H1 (cell line): ENCODE data around the gene SAA2. TPM values are rescaled to one million over a fixed set of nuclear protein-coding genes. Genes with fewer than 3 reads are reported as not detected.

ENCODE experiments used
- CTCF ChIA-PET: fragments of 300-600 bp; sonication (Branson Sonifier 250); formaldehyde crosslinking; loops from one replicate; lab custom pipeline; 2021; ENCODE audit not compliant: partially characterized antibody; lab: Charles Lee
- POLR2A ChIA-PET: fragments of 300-600 bp; sonication (Branson Sonifier 250); formaldehyde crosslinking; loops from one replicate; lab custom pipeline; 2021; ENCODE audit warnings: inconsistent platforms; ENCODE audit not compliant: partially characterized antibody; lab: Charles Lee
- DNase-seq, 2 experiments: peaks; one replicate each; pipeline versions ENCODE4 v3.0.0 to v3.0.0-alpha.2; 2010 to 2022; ENCODE audit warnings: low spot score in 2 of 2, low read depth in 1 of 2, mixed read lengths in 1 of 2
- FAIRE-seq: peaks from 2 replicates; lab custom pipeline; 2011; peaks lifted over from hg19 to GRCh38; lab: Jason Lieb, UNC
- H2AFZ ChIP-seq: 2 replicates; pipeline ENCODE4 v1.8.1; 2012; ENCODE audit warnings: low read length, inconsistent platforms
- H2AK5ac ChIP-seq: 2 replicates; pipeline ENCODE4 v1.6.1; 2013; ENCODE audit warnings: low read depth, low read length
- H2BK120ac ChIP-seq: replicated peaks from 2 replicates; pipeline ENCODE3; 2013; ENCODE audit warnings: low read depth, low read length, inconsistent platforms
- H2BK12ac ChIP-seq: 2 replicates; pipeline ENCODE4 v1.6.1; 2013; ENCODE audit warnings: low read depth, low read length
- H2BK15ac ChIP-seq: 2 replicates; pipeline ENCODE4 v1.6.1; 2013; ENCODE audit warnings: low read length
- H2BK20ac ChIP-seq: 2 replicates; pipeline ENCODE4 v1.6.1; 2013; ENCODE audit warnings: low read length
- H2BK5ac ChIP-seq: 2 replicates; pipeline ENCODE4 v1.6.1; 2013; ENCODE audit warnings: low read depth, low read length
- H3K14ac ChIP-seq: 2 replicates; pipeline ENCODE4 v1.6.1; 2013; ENCODE audit warnings: inconsistent platforms; ENCODE audit not compliant: insufficient read length
- H3K18ac ChIP-seq: 2 replicates; pipeline ENCODE4 v1.6.1; 2013; ENCODE audit warnings: low read length; ENCODE audit errors: extremely low read depth
- H3K23ac ChIP-seq: 2 replicates; pipeline ENCODE4 v1.6.1; 2013; ENCODE audit warnings: inconsistent platforms; ENCODE audit not compliant: insufficient read length
- H3K23me2 ChIP-seq: 2 replicates; pipeline ENCODE4 v1.6.1; 2013; ENCODE audit warnings: low read depth, low read length
- H3K27ac ChIP-seq: 2 replicates; pipeline ENCODE4 v1.6.1; 2011; ENCODE audit warnings: low read depth, low read length, inconsistent platforms
- H3K27me3 ChIP-seq, 4 experiments: replicated peaks in 1 of 4; 1 replicate in 1 of 4; 2 replicates in 3 of 4; pipeline versions ENCODE4 v1.6.1 to v1.8.1; 2011 to 2013; ENCODE audit warnings: low read length in 3 of 4, mild to moderate bottlenecking in 3 of 4, inconsistent platforms in 2 of 4, mixed read lengths in 2 of 4, moderate library complexity in 1 of 4; ENCODE audit not compliant: control insufficient read depth in 3 of 4, insufficient read depth in 3 of 4; ENCODE audit errors: extremely low read depth in 1 of 4
- H3K36me3 ChIP-seq, 4 experiments: 2 replicates each; pipeline versions ENCODE4 v1.6.1 to v1.8.1; 2011 to 2013; ENCODE audit warnings: mild to moderate bottlenecking in 4 of 4, low read length in 3 of 4, moderate library complexity in 2 of 4, control low read depth in 1 of 4, inconsistent platforms in 1 of 4; ENCODE audit not compliant: insufficient read depth in 4 of 4, control insufficient read depth in 2 of 4
- H3K4ac ChIP-seq: replicated peaks from 2 replicates; pipeline ENCODE3; 2013; ENCODE audit warnings: low read length, low read depth, mixed read lengths, inconsistent platforms; ENCODE audit not compliant: insufficient read length
- H3K4me1 ChIP-seq, 4 experiments: replicated peaks in 1 of 4; 1 replicate in 1 of 4; 2 replicates in 3 of 4; pipeline versions ENCODE4 v1.6.1 to v1.8.1; 2011 to 2013; ENCODE audit warnings: low read length in 3 of 4, inconsistent platforms in 2 of 4, mixed read lengths in 1 of 4; ENCODE audit not compliant: insufficient read depth in 4 of 4, control insufficient read depth in 3 of 4
- H3K4me2 ChIP-seq, 2 experiments: 2 replicates each; pipeline versions ENCODE4 v1.6.1 to v1.8.1; 2011 to 2013; ENCODE audit warnings: low read depth in 2 of 2, low read length in 2 of 2, control low read depth in 1 of 2, inconsistent platforms in 1 of 2, mild to moderate bottlenecking in 1 of 2; ENCODE audit not compliant: insufficient read depth in 1 of 2
- H3K4me3 ChIP-seq, 4 experiments: fragments of 200-600, 300-600 bp in 1 of 4; sonication (generic), shearing (Covaris generic), sonication (Bioruptor Twin) in 1 of 4; 2 replicates each; pipeline versions ENCODE4 v1.5.1 to v1.8.1; 2011 to 2016; ENCODE audit warnings: low read length in 4 of 4, low read depth in 3 of 4, control low read depth in 2 of 4, inconsistent platforms in 2 of 4, mild to moderate bottlenecking in 2 of 4, mixed read lengths in 1 of 4, moderate library complexity in 1 of 4; ENCODE audit not compliant: insufficient read depth in 2 of 4; ENCODE audit errors: extremely low read depth in 1 of 4
- H3K56ac ChIP-seq: replicated peaks from 2 replicates; pipeline ENCODE3; 2013; ENCODE audit warnings: low read depth, mild to moderate bottlenecking, mixed read lengths, low read length, inconsistent platforms; ENCODE audit not compliant: insufficient read length
- H3K79me1 ChIP-seq: 2 replicates; pipeline ENCODE4 v1.6.1; 2013; ENCODE audit warnings: low read depth, low read length, control low read depth
- H3K79me2 ChIP-seq, 2 experiments: 2 replicates each; pipeline versions ENCODE4 v1.6.1 to v1.8.1; 2012 to 2013; ENCODE audit warnings: low read length in 2 of 2, mild to moderate bottlenecking in 2 of 2, inconsistent platforms in 1 of 2; ENCODE audit not compliant: insufficient read depth in 2 of 2, control insufficient read depth in 1 of 2
- H3K9ac ChIP-seq, 4 experiments: replicated peaks in 1 of 4; 1 replicate in 1 of 4; 2 replicates in 3 of 4; pipeline versions ENCODE4 v1.6.1 to v1.8.1; 2011 to 2013; ENCODE audit warnings: low read depth in 3 of 4, low read length in 3 of 4, control low read depth in 2 of 4, mild to moderate bottlenecking in 2 of 4, moderate library complexity in 2 of 4, inconsistent platforms in 1 of 4; ENCODE audit errors: extremely low read depth in 1 of 4
- H3K9me3 ChIP-seq, 2 experiments: 2 replicates each; pipeline versions ENCODE4 v1.6.1 to v1.8.1; 2012 to 2013; ENCODE audit warnings: mild to moderate bottlenecking in 2 of 2, moderate library complexity in 2 of 2, control low read depth in 1 of 2, inconsistent platforms in 1 of 2, low read depth in 1 of 2, low read length in 1 of 2, mixed read lengths in 1 of 2; ENCODE audit not compliant: insufficient read depth in 2 of 2
- H4K20me1 ChIP-seq, 2 experiments: replicated peaks in 1 of 2; 2 replicates each; pipeline versions ENCODE3 to v1.8.1; 2011 to 2013; ENCODE audit warnings: inconsistent platforms in 2 of 2, low read length in 2 of 2, mild to moderate bottlenecking in 1 of 2; ENCODE audit not compliant: insufficient read depth in 2 of 2, control insufficient read depth in 1 of 2
- H4K5ac ChIP-seq: 2 replicates; pipeline ENCODE4 v1.6.1; 2013; ENCODE audit warnings: low read length, low read depth, mixed read lengths, inconsistent platforms; ENCODE audit not compliant: insufficient read length
- H4K8ac ChIP-seq: 2 replicates; pipeline ENCODE4 v1.8.0; 2013; ENCODE audit warnings: mild to moderate bottlenecking, moderate library complexity, low read length, inconsistent platforms; ENCODE audit not compliant: insufficient read depth; ENCODE audit errors: extremely low read depth
- H4K91ac ChIP-seq: replicated peaks from 2 replicates; pipeline ENCODE3; 2013; ENCODE audit warnings: low read length, mixed read lengths, inconsistent platforms; ENCODE audit not compliant: insufficient read length
- CHD1 ChIP-seq: IDR thresholded peaks from 2 replicates; pipeline ENCODE4 v1.6.1; 2012; ENCODE audit warnings: low read depth, low read length, improper control_type of control experiment
- JUN ChIP-seq: IDR thresholded peaks from 2 replicates; pipeline ENCODE4 v1.6.1; 2011; ENCODE audit warnings: low read depth, mild to moderate bottlenecking, improper control_type of control experiment, low read length
- JUND ChIP-seq: IDR thresholded peaks from 2 replicates; pipeline ENCODE4 v1.6.1; 2011; ENCODE audit warnings: mild to moderate bottlenecking, improper control_type of control experiment, low read length
- MAFK ChIP-seq: IDR thresholded peaks from 2 replicates; pipeline ENCODE4 v1.6.1; 2012; ENCODE audit warnings: low read depth, mild to moderate bottlenecking, improper control_type of control experiment, low read length
- MAX ChIP-seq: IDR thresholded peaks from 2 replicates; pipeline ENCODE4 v1.6.1; 2012; ENCODE audit warnings: inconsistent platforms
- NANOG ChIP-seq: IDR thresholded peaks from 2 replicates; pipeline ENCODE4 v1.6.1; 2011; ENCODE audit warnings: low read length, low read depth, mild to moderate bottlenecking, inconsistent platforms; ENCODE audit not compliant: insufficient read depth, poor library complexity, severe bottlenecking
- RBBP5 ChIP-seq: IDR thresholded peaks from 2 replicates; pipeline ENCODE4 v1.7.1; 2012; ENCODE audit warnings: low read depth, mild to moderate bottlenecking, inconsistent platforms, low read length, moderate library complexity, borderline replicate concordance
- SAP30 ChIP-seq: fragments of 300-600 bp; sonication (generic); IDR thresholded peaks from 2 replicates; pipeline ENCODE4 v1.7.1; 2012; ENCODE audit warnings: low read length, moderate library complexity, mild to moderate bottlenecking, inconsistent platforms; ENCODE audit not compliant: insufficient read depth, insufficient replicate concordance
- SIRT6 ChIP-seq: IDR thresholded peaks from one replicate; pipeline ENCODE4 v1.7.1; 2012; ENCODE audit warnings: low read length, inconsistent platforms
- SUZ12 ChIP-seq: fragments of 200-600 bp; sonication (generic); IDR thresholded peaks from 2 replicates; pipeline ENCODE4 v1.6.1; 2012; ENCODE audit warnings: mild to moderate bottlenecking, inconsistent platforms, low read length, moderate library complexity, mixed read lengths
- TAF1 ChIP-seq: IDR thresholded peaks from 2 replicates; pipeline ENCODE4 v1.6.1; 2011; ENCODE audit warnings: mild to moderate bottlenecking, low read depth, low read length
- USF2 ChIP-seq: IDR thresholded peaks from 2 replicates; pipeline ENCODE4 v1.6.1; 2011; ENCODE audit warnings: low read length, improper control_type of control experiment
- YY1 ChIP-seq: IDR thresholded peaks from 2 replicates; pipeline ENCODE4 v1.6.1; 2011; ENCODE audit warnings: low read depth, mild to moderate bottlenecking, low read length
- WGBS, 2 experiments: shearing (Covaris generic) in 1 of 2; methylation state at CpG; one replicate each; pipeline versions ENCODE4 v1.1.6 to v1.1.7; 2013 to 2015; ENCODE audit warnings: low lambda C conversion rate in 2 of 2, mixed read lengths in 2 of 2, inconsistent platforms in 1 of 2, low coverage in 1 of 2, missing lambda C conversion rate in 1 of 2; ENCODE audit not compliant: insufficient replicate concordance in 2 of 2, insufficient coverage in 1 of 2, insufficient read length in 1 of 2; ENCODE audit errors: extremely low coverage in 1 of 2, missing lambda C conversion rate in 1 of 2; 5-methylcytosine and 5-hydroxymethylcytosine counted together
- polyA plus RNA-seq, 7 experiments: library from polyadenylated mRNA; depleted of rRNA in 3 of 7; stranded (reverse) in 5 of 7; unstranded in 2 of 7; fragments of >200 nt in 5 of 7; fragments of 200-250 nt in 2 of 7; gene quantifications; 1 replicate in 5 of 7; 2 replicates in 1 of 7; 4 replicates in 1 of 7; pipeline versions ENCODE4 v1.2.1 to v1.2.3, GENCODE V29; 2011 to 2013; ENCODE audit warnings: missing spikeins in 2 of 7, mixed read lengths in 2 of 7
- total RNA-seq: library from RNA; stranded (reverse); fragmentation: NEBNext Ultra II Directional; extraction: Animal tissue kit (Norgen Biotek cat#: 25700); gene quantifications from 2 replicates; pipeline ENCODE4 v1.2.1, GENCODE V29; 2021

The SAA2 gene
- total and polyA plus RNA-seq, 2 of the 8 experiments (the other 6 are each of a cell fraction or from before 2014, with no cell fraction given) = not detected

GRCh38 chr11:18233912-18234311, 14.6 kb downstream of the SAA2 start:
- no peak for FAIRE-seq
- H4K20me1 ChIP-seq = no peaks in the 10 kb centered on the region
- no peak overlapping the region for H3K56ac ChIP-seq
- TF ChIP-seq NANOG (no peak), TAF1 (no peak), YY1 (no peak), MAFK (no peak), MAX (no peak), SIRT6 (no peak), JUN (no peak), USF2 (no peak), CHD1 (no peak), SAP30 (no peak), SUZ12 (no peak), JUND (no peak), RBBP5 (no peak)

More at GRCh38 chr11:18233912-18234311, 14.6 kb downstream of the SAA2 start:
- H3K36me3 ChIP-seq = no peaks in the 10 kb centered on the region
- H2AK5ac ChIP-seq = no peak overlapping the region
- H3K27ac ChIP-seq = no peak overlapping the region
- H3K18ac ChIP-seq = no peak overlapping the region
- H3K23me2 ChIP-seq = no peaks in the 10 kb centered on the region
- no peaks in the 10 kb centered on the region for H3K9me3 ChIP-seq
- H3K14ac ChIP-seq = no peak overlapping the region
- H3K23ac ChIP-seq = no peak overlapping the region
- H3K4me1 ChIP-seq = no peaks in the 10 kb centered on the region
- no peak overlapping the region for H3K4me3 ChIP-seq
- no peak overlapping the region for H2BK20ac ChIP-seq
- no peak overlapping the region for H2BK12ac ChIP-seq
- H2AFZ ChIP-seq = no peak overlapping the region
- no peak overlapping the region for H3K4me2 ChIP-seq
- H4K8ac ChIP-seq = no peak overlapping the region
- H3K4ac ChIP-seq = no peak overlapping the region
- no peaks in the 10 kb centered on the region for H3K79me1 ChIP-seq
- no peak overlapping the region for H4K5ac ChIP-seq
- H3K9ac ChIP-seq = no peak overlapping the region
- H3K79me2 ChIP-seq = no peaks in the 10 kb centered on the region
- ChIA-PET CTCF (interaction anchor here (1.3 to 3.8 kb wide), 2 partner anchors 10 to 119 kb away, joined by 5 to 12 read pairs; no protein-coding TSS in a partner anchor), POLR2A (interaction anchor here (0.9 kb wide), 1 partner anchor 36 kb away, joined by 3 read pairs; no protein-coding TSS in a partner anchor)
- H3K27me3 ChIP-seq = no peaks in the 10 kb centered on the region; a peak in 1 of 7 replicates
- no peak overlapping the region for H2BK15ac ChIP-seq
- no peak overlapping the region for H4K91ac ChIP-seq
- 91% methylated on average over 4 of the region's 4 CpGs; no CpG with 5 or more reads in 1 of the 2 experiments for WGBS, 2 experiments
- DNase-seq = no peak
- H2BK120ac ChIP-seq = no peak overlapping the region
- no peak overlapping the region for H2BK5ac ChIP-seq
